Astrocyte of the spinal cord (primary cell): ENCODE results near the gene CENPM.

Experiments used
- DNase-seq: peaks from one replicate; pipeline ENCODE4 v3.0.0; 2011; ENCODE audit warnings: low read depth, low spot score
- H3K4me3 ChIP-seq: 2 replicates; pipeline ENCODE4 v1.5.1; 2011; ENCODE audit warnings: low read depth, mild to moderate bottlenecking, low read length, moderate library complexity
- CTCF ChIP-seq: IDR thresholded peaks from 2 replicates; pipeline ENCODE4 v1.5.1; 2012; ENCODE audit warnings: low read depth, mild to moderate bottlenecking, low read length, inconsistent platforms
- in situ Hi-C: cut with HindIII; loops from 2 replicates; pipeline ENCODE4 v1.10.0; 2017; ENCODE audit warnings: low sequenced_read_pairs

CENPM gene

GRCh38 chr22:41968601-41969000 lies 21.6 kb upstream of the CENPM start:
- no peak for DNase-seq
- in situ Hi-C loops = no loop called here
- H3K4me3 ChIP-seq = no peak overlapping the region
- TF ChIP-seq CTCF = no peak

GRCh38 chr22:41966607-41967240 lies 19.8 kb upstream of the CENPM start:
- DNase-seq = peak; percentile 85
- H3K4me3 ChIP-seq = no peak overlapping the region
- in situ Hi-C loops = no loop called here
- TF ChIP-seq CTCF = peak; percentile 38

GRCh38 chr22:41966225-41966606 lies 19.3 kb upstream of the CENPM start:
- H3K4me3 ChIP-seq = no peak overlapping the region
- in situ Hi-C loops = no loop called here
- no peak for DNase-seq
- no peak for TF ChIP-seq CTCF

- TF ChIP-seq CTCF = no peak
- in situ Hi-C loops = no loop called here
- no peak for DNase-seq
- H3K4me3 ChIP-seq = no peak overlapping the region
Observed at GRCh38 chr22:41964112-41964491, 17.1 kb upstream of the CENPM start.

- in situ Hi-C loops = no loop called here
- peak; percentile 46 for DNase-seq
Observed at GRCh38 chr22:41963453-41964111, 16.6 kb upstream of the CENPM start.

GRCh38 chr22:41957941-41958556 lies 11.1 kb upstream of the CENPM start:
- H3K4me3 ChIP-seq = no peak overlapping the region
- in situ Hi-C loops = no loop called here
- no peak for TF ChIP-seq CTCF
- DNase-seq = no peak

More at GRCh38 chr22:41963453-41964111, 16.6 kb upstream of the CENPM start:
- TF ChIP-seq CTCF = no peak
- H3K4me3 ChIP-seq = no peak overlapping the region
